HepG2 (cell line): ENCODE measurements around the gene MAP3K19. TPM values are rescaled to one million over a fixed set of nuclear protein-coding genes. Genes with fewer than 3 reads are reported as not detected.
A peak's percentile ranks its signal among the peaks of the same experiment; 100 is the strongest.

Experiments used
- CBFB ChIP-seq: sonication (generic); formaldehyde crosslinking; IDR thresholded peaks from 2 replicates; pipeline ENCODE4 v1.4.0; 2020; ENCODE audit warnings: missing genetic modification reagents
- FOXJ3 ChIP-seq: sonication (generic); formaldehyde crosslinking; IDR thresholded peaks from 2 replicates; pipeline ENCODE4 v1.4.0; 2020; ENCODE audit warnings: missing genetic modification reagents, mild to moderate bottlenecking, borderline replicate concordance
- FOXM1 ChIP-seq: sonication (generic); formaldehyde crosslinking; IDR thresholded peaks from 2 replicates; pipeline ENCODE4 v1.5.0; 2020; ENCODE audit warnings: missing genetic modification reagents
- JUN ChIP-seq: sonication (generic); formaldehyde crosslinking; IDR thresholded peaks from 2 replicates; pipeline ENCODE4 v1.4.0; 2020; ENCODE audit warnings: mild to moderate bottlenecking, missing genetic modification reagents
- KLF12 ChIP-seq: sonication (generic); formaldehyde crosslinking; IDR thresholded peaks from 2 replicates; pipeline ENCODE4 v1.4.0; 2020; ENCODE audit warnings: missing genetic modification reagents, borderline replicate concordance
- NFIC ChIP-seq: IDR thresholded peaks from 2 replicates; pipeline ENCODE4 v1.6.1; 2012; ENCODE audit warnings: mild to moderate bottlenecking, low read length, inconsistent platforms
- PBX2 ChIP-seq: IDR thresholded peaks from 2 replicates; pipeline ENCODE4 v1.6.1; 2016; ENCODE audit warnings: control low read depth
- THAP7 ChIP-seq: sonication (generic); formaldehyde crosslinking; IDR thresholded peaks from 2 replicates; pipeline ENCODE4 v1.8.1; 2023; ENCODE audit warnings: mild to moderate bottlenecking, missing genetic modification reagents
- YEATS4 ChIP-seq: sonication (generic); formaldehyde crosslinking; IDR thresholded peaks from 2 replicates; pipeline ENCODE4 v1.4.0; 2020; ENCODE audit warnings: missing genetic modification reagents, borderline replicate concordance
- ZBTB49 ChIP-seq: sonication (generic); formaldehyde crosslinking; IDR thresholded peaks from 2 replicates; pipeline ENCODE4 v1.4.0; 2020; ENCODE audit warnings: missing genetic modification reagents, borderline replicate concordance
- ZNF230 ChIP-seq: sonication (generic); formaldehyde crosslinking; IDR thresholded peaks from 2 replicates; pipeline ENCODE4 v1.4.0; 2020; ENCODE audit warnings: mild to moderate bottlenecking, missing genetic modification reagents
- ZNF318 ChIP-seq: sonication (generic); formaldehyde crosslinking; IDR thresholded peaks from 2 replicates; pipeline ENCODE4 v1.4.0; 2020; ENCODE audit warnings: mild to moderate bottlenecking, missing genetic modification reagents
- ZNF513 ChIP-seq: sonication (generic); formaldehyde crosslinking; conservative IDR thresholded peaks from 2 replicates; pipeline ENCODE4 v1.5.0; 2020; ENCODE audit warnings: missing genetic modification reagents
- ZNF564 ChIP-seq: sonication (generic); formaldehyde crosslinking; IDR thresholded peaks from 2 replicates; pipeline ENCODE4 v1.8.1; 2023; ENCODE audit warnings: mild to moderate bottlenecking, missing genetic modification reagents
- ZNF672 ChIP-seq: sonication (generic); formaldehyde crosslinking; IDR thresholded peaks from 2 replicates; pipeline ENCODE4 v1.8.1; 2022; ENCODE audit warnings: missing genetic modification reagents
- ZNF747 ChIP-seq: sonication (generic); formaldehyde crosslinking; IDR thresholded peaks from 2 replicates; pipeline ENCODE4 v1.8.1; 2023; ENCODE audit warnings: missing genetic modification reagents, mild to moderate bottlenecking, borderline replicate concordance
- polyA plus RNA-seq, 8 experiments: library from polyadenylated mRNA; depleted of rRNA in 3 of 8; stranded (reverse) in 7 of 8; unstranded in 1 of 8; fragments of >200 nt; fragmentation: Illumina TruSeq in 4 of 8; extraction: Trizol in 4 of 8; gene quantifications; 2 replicates each; pipeline versions ENCODE4 v1.2.1 to v1.2.3, GENCODE V29; 2011 to 2016; ENCODE audit warnings: low read depth in 4 of 8, missing spikeins in 1 of 8, mixed read lengths in 1 of 8; ENCODE audit not compliant: insufficient read depth in 1 of 8
- total RNA-seq, 5 experiments: library from RNA; depleted of rRNA; stranded (reverse); fragments of >200 nt; fragmentation: Illumina TruSeq; extraction: Trizol; gene quantifications; 2 replicates each; pipeline ENCODE4 v1.2.3, GENCODE V29; 2016; ENCODE audit warnings: low read depth in 1 of 5

Gene MAP3K19
- total and polyA plus RNA-seq, 2 of the 13 experiments (the other 11 are each of a cell fraction or from before 2014, with no cell fraction given) = not detected

- TF ChIP-seq ZNF318 (CRISPR knock-in tag) (no peak), JUN (CRISPR knock-in tag) (no peak), YEATS4 (CRISPR knock-in tag) (no peak), ZBTB49 (no peak), KLF12 (no peak), PBX2 (CRISPR knock-in tag) (no peak), NFIC (peak; percentile 26; the same call in 1 of the 2 replicates), THAP7 (CRISPR knock-in tag) (no peak), CBFB (CRISPR knock-in tag) (no peak), ZNF564 (CRISPR knock-in tag) (no peak), FOXJ3 (CRISPR knock-in tag) (peak; percentile 40; the same call in 1 of the 2 replicates), ZNF747 (no peak), ZNF672 (no peak), ZNF230 (CRISPR knock-in tag) (no peak), ZNF513 (no peak), FOXM1 (CRISPR knock-in tag) (no peak)
These were observed 89.8 kb downstream of the MAP3K19 start (continued) for GRCh38 chr2:134957477-134957876.
